ENCODE data around the gene TAF11L5. TPM values are rescaled to one million over a fixed set of nuclear protein-coding genes. Genes with fewer than 3 reads are reported as not detected.

The TAF11L5 gene
- polyA plus RNA-seq, 3 donors: not detected

Other genes starting within 250 kb of the TAF11L5 start
- not detected for gene TAF11L2, start 27.0 kb upstream of the TAF11L5 start, polyA plus RNA-seq (ENCODE audit: insufficient read length in 3 of 3)
- gene TAF11L3, start 6.9 kb upstream of the TAF11L5 start, polyA plus RNA-seq (ENCODE audit: insufficient read length in 3 of 3): not detected
- not detected for gene TAF11L4, start 3.4 kb upstream of the TAF11L5 start, polyA plus RNA-seq (ENCODE audit: insufficient read length in 3 of 3)
- not detected for gene TAF11L6, start 3.4 kb downstream of the TAF11L5 start, polyA plus RNA-seq (ENCODE audit: insufficient read length in 3 of 3)
- gene TAF11L7, start 60.5 kb downstream of the TAF11L5 start, polyA plus RNA-seq (ENCODE audit: insufficient read length in 3 of 3): not detected
- not detected for gene TAF11L8, start 65.7 kb downstream of the TAF11L5 start, polyA plus RNA-seq (ENCODE audit: insufficient read length in 3 of 3)
- not detected for gene TAF11L9, start 69.2 kb downstream of the TAF11L5 start, polyA plus RNA-seq (ENCODE audit: insufficient read length in 3 of 3)
- gene TAF11L10, start 72.6 kb downstream of the TAF11L5 start, polyA plus RNA-seq (ENCODE audit: insufficient read length in 3 of 3): not detected
- not detected for gene TAF11L11, start 78.9 kb downstream of the TAF11L5 start, polyA plus RNA-seq (ENCODE audit: insufficient read length in 3 of 3)
- not detected for gene TAF11L12, start 85.2 kb downstream of the TAF11L5 start, polyA plus RNA-seq (ENCODE audit: insufficient read length in 3 of 3)
- gene TAF11L13, start 106.9 kb downstream of the TAF11L5 start, polyA plus RNA-seq (ENCODE audit: insufficient read length in 3 of 3): not detected
- not detected for gene TAF11L14, start 109.2 kb downstream of the TAF11L5 start, polyA plus RNA-seq (ENCODE audit: insufficient read length in 3 of 3)